Myocyte (in vitro differentiated cells): ENCODE measurements around the gene YPEL1. TPM values are rescaled to one million over a fixed set of nuclear protein-coding genes. Genes with fewer than 3 reads are reported as not detected.
"Not testable (repeated sequence)": the region's sequence is repeated elsewhere in the genome, so short reads cannot be mapped to it uniquely, and the experiment has no call there.

ENCODE experiments used
- DNase-seq: peaks from one replicate; pipeline ENCODE4 v3.0.0-alpha.2; 2012; ENCODE audit warnings: low read depth
- total RNA-seq: library from RNA; depleted of rRNA; stranded (reverse); fragments of >200 nt; gene quantifications from 2 replicates; pipeline ENCODE4 v1.2.3, GENCODE V29; 2014

YPEL1 gene
- total RNA-seq, 1 donor from 2014 or later: 2.6 TPM

- no peak for DNase-seq
These were observed 51.0 kb downstream of the YPEL1 start for GRCh38 chr22:21684492-21685163.

GRCh38 chr22:21683401-21683811 is 52.2 kb downstream of the YPEL1 start:
- DNase-seq: no peak

GRCh38 chr22:21682385-21683175 is 53.0 kb downstream of the YPEL1 start:
- no peak for DNase-seq

- no peak for DNase-seq
These were observed 53.8 kb downstream of the YPEL1 start for GRCh38 chr22:21681566-21682370.

- no peak for DNase-seq
These were observed 54.6 kb downstream of the YPEL1 start for GRCh38 chr22:21680830-21681565.

GRCh38 chr22:21679383-21679782 is 56.2 kb downstream of the YPEL1 start:
- DNase-seq: no peak

GRCh38 chr22:21678842-21679241 is 56.8 kb downstream of the YPEL1 start:
- DNase-seq: not testable (repeated sequence)

- DNase-seq: no peak
These were observed 57.8 kb downstream of the YPEL1 start for GRCh38 chr22:21677606-21678443.

- no peak for DNase-seq
These were observed 60.9 kb downstream of the YPEL1 start for GRCh38 chr22:21674638-21675245.

- peak; percentile 31 for DNase-seq
These were observed 61.9 kb downstream of the YPEL1 start for GRCh38 chr22:21673534-21674321.

GRCh38 chr22:21672107-21672629 is 63.4 kb downstream of the YPEL1 start:
- DNase-seq: no peak

- DNase-seq: no peak
These were observed 66.6 kb downstream of the YPEL1 start for GRCh38 chr22:21669026-21669425.

GRCh38 chr22:21666786-21667185 is 68.8 kb downstream of the YPEL1 start:
- no peak for DNase-seq

- no peak for DNase-seq
These were observed 70.3 kb downstream of the YPEL1 start for GRCh38 chr22:21665047-21665851.

- DNase-seq: no peak
These were observed 71.9 kb downstream of the YPEL1 start for GRCh38 chr22:21663738-21664137.

GRCh38 chr22:21661991-21662390 is 73.6 kb downstream of the YPEL1 start:
- DNase-seq: no peak

GRCh38 chr22:21660904-21661303 is 74.7 kb downstream of the YPEL1 start:
- no peak for DNase-seq
